ENCODE results near the gene RFX7.

The RFX7 gene

DNA sequence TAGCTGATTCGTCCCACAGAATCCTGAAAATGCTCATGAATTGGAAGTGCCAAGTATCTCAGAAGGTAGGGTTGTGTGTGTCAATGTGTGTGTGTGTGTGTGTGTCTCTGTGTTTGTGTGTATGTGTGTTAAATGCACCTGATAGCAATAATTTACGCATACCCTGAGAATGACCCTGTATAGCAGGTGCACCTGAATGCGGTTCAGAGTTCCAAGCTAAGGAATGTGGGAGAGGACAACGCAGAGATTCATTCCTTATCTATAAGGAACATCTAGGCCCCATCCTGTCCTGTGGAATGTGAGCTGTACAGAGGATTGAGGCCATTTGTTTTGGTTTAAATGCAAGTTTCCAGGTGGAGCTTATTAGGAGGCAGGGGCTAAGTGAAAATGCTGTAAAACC lies 201.2 kb downstream of the RFX7 start:
- DNase-seq: no peak

DNA sequence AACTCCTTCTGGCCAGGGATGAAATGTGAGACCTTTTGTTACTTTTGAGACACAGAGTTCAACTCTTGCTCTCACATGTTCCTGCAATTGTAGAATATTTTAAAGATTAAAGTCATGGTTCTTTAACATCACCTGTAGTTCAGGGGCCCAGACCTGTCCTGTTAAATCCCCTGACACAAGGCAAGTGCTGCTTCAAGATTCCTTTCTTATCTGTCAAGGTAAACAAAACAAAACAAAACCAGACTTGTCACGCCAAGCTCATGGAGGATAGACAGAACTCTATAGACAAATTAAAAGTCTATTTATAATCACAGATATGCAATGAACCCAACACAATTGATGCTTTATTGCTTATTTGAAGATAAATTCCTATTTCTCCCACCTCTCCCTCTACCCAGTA lies 201.6 kb downstream of the RFX7 start:
- no peak for DNase-seq

- peak; percentile 66 for DNase-seq
Measured at GRCh38 chr15:56040081-56041035, 203.3 kb downstream of the RFX7 start.

DNA sequence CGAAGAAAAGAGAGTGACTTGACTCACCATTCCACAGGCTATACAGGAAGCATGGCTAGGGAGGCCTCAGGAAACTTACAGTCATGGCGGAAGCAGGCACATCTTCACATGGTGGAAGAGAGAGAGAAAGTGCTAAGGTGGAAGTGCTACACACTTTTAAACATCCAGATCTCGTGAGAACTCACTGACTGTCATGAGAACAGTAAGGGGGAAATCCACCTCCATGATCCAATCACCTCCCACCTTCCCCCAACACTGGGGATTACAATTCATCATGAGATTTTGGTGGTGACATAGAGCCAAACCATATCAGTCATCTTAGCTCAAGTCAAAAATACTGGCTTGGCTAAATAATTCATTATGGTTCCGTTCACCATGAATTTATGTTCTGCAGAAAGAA lies 205.0 kb downstream of the RFX7 start:
- DNase-seq: no peak

GRCh38 chr15:56038015-56038414 lies 205.7 kb downstream of the RFX7 start:
- no peak for DNase-seq
